Measurements from ENCODE around the gene MTUS2. TPM values are rescaled to one million over a fixed set of nuclear protein-coding genes. Genes with fewer than 3 reads are reported as not detected.
A peak's percentile ranks its signal among the peaks of the same experiment; 100 is the strongest.

Gene MTUS2
- total and polyA plus RNA-seq, 2 experiments from 2014 or later = 0.27 to 0.38 TPM

GRCh38 chr13:29021717-29022116 is 201.6 kb downstream of the MTUS2 start:
- no peaks in the 10 kb centered on the region for H3K36me3 ChIP-seq (ENCODE audit: insufficient read depth)
- H3K4me3 Mint-ChIP-seq = no peak overlapping the region
- H4K20me1 ChIP-seq (replicated peaks; ENCODE audit: insufficient read depth) = no peaks in the 10 kb centered on the region
- no peak overlapping the region for H3K27ac ChIP-seq (ENCODE audit: low read depth)
- H2AFZ ChIP-seq = no peak overlapping the region
- no peaks in the 10 kb centered on the region for H3K4me1 ChIP-seq (ENCODE audit: insufficient read depth)
- ATAC-seq = no peak
- TF ChIP-seq CTCF (conservative IDR thresholded peaks at IDR 0.05; ENCODE audit: low read depth in 2 of 2) (peak; percentile 14 to 49; a peak in 3 of 4 replicates), POLR2AphosphoS5 (IDR thresholded peaks at IDR 0.05; ENCODE audit: low read depth) (no peak)
- H3K79me2 ChIP-seq (replicated peaks; ENCODE audit: insufficient read depth) = no peaks in the 10 kb centered on the region
- no peak overlapping the region for H3K4me2 ChIP-seq
- H3K36me3 Mint-ChIP-seq (ENCODE audit: low read depth) = peaks cover 2% of the 10 kb centered on the region; the same call in 1 of the 3 replicates
- no peak overlapping the region for H3K4me3 ChIP-seq
- no peaks in the 10 kb centered on the region for H3K9me3 Mint-ChIP-seq
- peaks cover 3% of the 10 kb centered on the region for H3K27me3 Mint-ChIP-seq (ENCODE audit: insufficient read depth, low read depth, poor library complexity)
- no peaks in the 10 kb centered on the region for H3K9me2 ChIP-seq (ENCODE audit: insufficient read depth)
- H3K27ac Mint-ChIP-seq = no peak overlapping the region
- no peak for DNase-seq (ENCODE audit: low spot score)
- H3K4me1 Mint-ChIP-seq = peaks cover 4% of the 10 kb centered on the region
- H3F3A ChIP-seq (replicated peaks; ENCODE audit: low read depth) = no peaks in the 10 kb centered on the region
- no peaks in the 10 kb centered on the region for H3K27me3 ChIP-seq (ENCODE audit: insufficient read depth)

GRCh38 chr13:29022410-29022809 is 202.3 kb downstream of the MTUS2 start:
- Mint-ChIP-seq H3K36me3 (ENCODE audit: low read depth) (peaks cover 2% of the 10 kb centered on the region; the same call in 1 of the 3 replicates), H3K4me3 (no peak overlapping the region), H3K4me1 (peaks cover 4% of the 10 kb centered on the region), H3K27me3 (ENCODE audit: insufficient read depth, low read depth, poor library complexity) (peaks cover 4% of the 10 kb centered on the region), H3K27ac (no peak overlapping the region), H3K9me3 (no peaks in the 10 kb centered on the region)
- no peak overlapping the region for H2AFZ ChIP-seq
- H3K27me3 ChIP-seq (ENCODE audit: insufficient read depth) = no peaks in the 10 kb centered on the region
- no peaks in the 10 kb centered on the region for H3K36me3 ChIP-seq (ENCODE audit: insufficient read depth)
- ATAC-seq (no peak), DNase-seq (ENCODE audit: low spot score) (no peak)
- H3K4me1 ChIP-seq (ENCODE audit: insufficient read depth) = no peaks in the 10 kb centered on the region
- H3F3A ChIP-seq (replicated peaks; ENCODE audit: low read depth) = no peaks in the 10 kb centered on the region
- no peaks in the 10 kb centered on the region for H3K9me2 ChIP-seq (ENCODE audit: insufficient read depth)
- H3K4me3 ChIP-seq = no peak overlapping the region
- no peak overlapping the region for H3K27ac ChIP-seq (ENCODE audit: low read depth)
- no peaks in the 10 kb centered on the region for H3K79me2 ChIP-seq (replicated peaks; ENCODE audit: insufficient read depth)
- H3K4me2 ChIP-seq = no peak overlapping the region
- no peaks in the 10 kb centered on the region for H4K20me1 ChIP-seq (replicated peaks; ENCODE audit: insufficient read depth)
- TF ChIP-seq ETS1 (IDR thresholded peaks at IDR 0.05) = no peak
- no peak for TF ChIP-seq ZNF462 (CRISPR knock-in tag; IDR thresholded peaks at IDR 0.05)
- no peak for TF ChIP-seq JUNB (IDR thresholded peaks at IDR 0.05; ENCODE audit: unreplicated experiment)
- TF ChIP-seq CREB1 (CRISPR knock-in tag; IDR thresholded peaks at IDR 0.05; ENCODE audit: low read depth) = no peak
- no peak for TF ChIP-seq NANOG (IDR thresholded peaks at IDR 0.05; ENCODE audit: borderline replicate concordance)
- no peak for TF ChIP-seq CTCF (conservative IDR thresholded peaks at IDR 0.05; ENCODE audit: low read depth in 2 of 2)
- no peak for TF ChIP-seq EZH2phosphoT487 (IDR thresholded peaks at IDR 0.05; ENCODE audit: unreplicated experiment)
- TF ChIP-seq POLR2AphosphoS5 (IDR thresholded peaks at IDR 0.05; ENCODE audit: low read depth) = no peak
- TF ChIP-seq EZH2 (IDR thresholded peaks at IDR 0.05; ENCODE audit: low read depth, unreplicated experiment) = no peak
- no peak for TF ChIP-seq STAT1 (IDR thresholded peaks at IDR 0.05; ENCODE audit: unreplicated experiment)
- no peak for TF ChIP-seq ZNF114 (CRISPR knock-in tag; IDR thresholded peaks at IDR 0.05)
